Effector CD4-positive, alpha-beta T cell (primary cell): ENCODE measurements around the gene PRDM16.
A peak's percentile ranks its signal among the peaks of the same experiment; 100 is the strongest.

ENCODE experiments used
- DNase-seq: peaks from one replicate; pipeline ENCODE4 v3.0.0-alpha.2; 2020

The PRDM16 gene

DNA sequence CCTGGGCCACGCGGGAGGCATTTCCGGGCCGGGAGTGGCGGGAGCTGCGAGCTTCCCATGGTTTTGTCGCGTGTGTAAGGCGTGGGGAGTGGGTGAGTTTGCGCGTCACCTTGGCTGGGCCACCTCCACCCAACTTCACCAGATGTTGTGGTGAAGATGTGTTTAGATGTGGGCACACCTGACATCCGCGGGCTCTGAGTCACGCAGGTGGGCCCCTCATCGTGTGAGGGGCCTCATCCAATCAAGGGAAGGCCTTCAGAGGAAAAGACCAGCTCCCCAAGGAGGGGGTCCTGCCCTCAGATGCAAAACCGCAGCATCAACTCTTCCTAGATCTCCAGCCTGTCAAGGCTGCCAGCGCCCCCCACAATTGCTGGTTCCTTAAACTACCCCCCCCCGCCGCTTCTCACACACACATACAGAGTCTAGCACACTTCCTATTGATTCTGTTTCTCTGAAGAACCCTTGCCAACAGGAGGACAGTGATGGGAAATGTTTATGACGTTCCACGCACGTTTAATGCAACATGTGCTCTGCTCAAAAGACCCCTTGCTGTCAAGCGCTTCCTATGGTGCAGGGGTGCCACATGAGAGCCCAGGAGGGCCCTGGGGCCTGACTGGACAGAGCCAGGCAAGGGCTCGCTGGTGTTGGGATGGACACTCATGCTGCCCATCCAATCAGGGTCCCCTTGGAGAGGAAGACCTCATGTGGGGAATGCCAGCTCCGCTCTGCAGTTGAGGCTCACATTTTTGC lies 35.8 kb upstream of the PRDM16 start:
- peak; percentile 13 for DNase-seq

- no peak for DNase-seq
Measured at GRCh38 chr1:3033790-3034090, 35.3 kb upstream of the PRDM16 start.

GRCh38 chr1:3034162-3034561 lies 34.8 kb upstream of the PRDM16 start:
- no peak for DNase-seq

DNA sequence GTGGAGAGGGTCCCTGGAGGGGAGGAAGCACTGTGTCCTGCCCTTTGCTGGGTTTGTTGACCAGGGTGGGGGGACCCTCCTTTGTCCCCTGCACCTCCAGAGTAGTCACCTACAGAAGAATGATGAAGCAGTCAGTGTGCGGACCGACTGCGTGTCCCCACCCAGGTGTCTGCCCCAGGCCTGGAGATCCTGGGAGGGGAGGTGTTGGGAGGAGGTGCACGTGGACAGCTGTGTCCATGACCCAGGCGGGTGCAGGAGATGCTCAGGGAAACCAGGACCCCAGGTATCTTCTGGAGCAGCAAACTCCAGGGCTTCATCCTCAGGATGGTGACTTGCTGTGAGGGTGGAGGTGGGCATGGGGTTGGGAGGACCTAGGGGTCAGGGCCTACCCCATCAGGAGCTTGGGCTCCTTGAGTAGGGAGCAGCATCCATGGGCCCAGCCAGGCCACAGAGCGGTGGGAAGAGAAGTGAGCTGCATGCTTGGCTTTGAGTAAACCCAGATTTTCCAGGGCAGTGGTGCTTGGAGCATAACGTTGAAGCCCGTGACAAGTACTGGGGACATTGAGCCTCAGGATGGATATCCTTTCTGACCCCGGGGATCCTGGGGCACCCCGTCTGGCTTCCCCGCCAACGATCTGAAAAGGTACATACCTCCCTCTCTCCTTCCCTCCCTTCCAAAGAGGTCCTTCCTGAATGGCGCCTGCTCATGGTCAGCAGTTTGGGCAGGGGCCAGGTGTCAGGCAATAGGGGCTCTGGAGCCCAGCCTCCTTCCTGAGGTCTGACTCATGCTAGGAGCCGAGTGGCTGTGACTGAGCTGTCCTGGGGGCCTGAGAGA lies 34.1 kb upstream of the PRDM16 start:
- DNase-seq = no peak

- DNase-seq = no peak
Measured at GRCh38 chr1:3035563-3036446, 33.2 kb upstream of the PRDM16 start.

DNA sequence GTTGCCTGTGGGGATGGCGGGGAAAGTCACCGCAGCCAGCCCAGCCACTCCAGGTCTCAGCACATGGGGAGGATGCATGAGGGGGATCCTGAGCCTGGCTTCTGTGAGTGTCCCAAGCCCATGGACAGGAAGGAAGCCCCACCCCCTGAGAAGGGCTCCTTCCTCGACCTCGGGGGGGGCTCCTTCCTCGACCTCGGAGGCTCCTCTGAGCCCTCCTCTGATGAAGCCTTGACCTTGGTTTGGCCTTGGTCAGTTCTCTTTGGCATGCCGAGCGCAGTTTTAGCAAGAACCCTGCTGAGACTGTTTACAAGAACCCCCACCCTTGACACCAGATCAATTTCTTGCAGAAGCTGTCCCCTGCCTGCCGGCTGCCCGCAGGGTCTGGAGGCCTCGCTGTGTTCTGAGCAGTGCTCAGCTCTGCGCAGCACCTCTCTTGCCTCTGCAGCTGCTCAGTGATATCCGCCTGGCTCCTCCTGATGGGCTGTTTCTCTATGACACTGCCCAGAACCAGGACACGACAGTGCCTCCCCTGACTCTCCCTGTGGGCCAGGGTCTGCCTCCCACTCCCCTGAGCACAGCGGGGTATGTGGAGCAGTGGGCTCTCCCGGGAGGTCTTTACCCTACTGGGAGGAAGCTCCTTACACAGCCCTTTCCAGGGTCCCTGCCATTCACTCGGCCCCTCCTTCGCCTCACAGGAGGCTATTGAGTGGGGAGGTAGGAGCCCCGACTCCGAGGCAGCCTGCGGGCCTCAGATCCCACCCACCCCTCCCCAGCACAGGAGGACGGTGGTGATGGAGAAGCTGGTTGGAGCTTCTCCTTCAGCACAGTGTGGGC lies 32.3 kb upstream of the PRDM16 start:
- DNase-seq = no peak

- DNase-seq = no peak
Measured at GRCh38 chr1:3037281-3038040, 31.5 kb upstream of the PRDM16 start.

GRCh38 chr1:3038113-3038551 lies 30.9 kb upstream of the PRDM16 start:
- DNase-seq = no peak

DNA sequence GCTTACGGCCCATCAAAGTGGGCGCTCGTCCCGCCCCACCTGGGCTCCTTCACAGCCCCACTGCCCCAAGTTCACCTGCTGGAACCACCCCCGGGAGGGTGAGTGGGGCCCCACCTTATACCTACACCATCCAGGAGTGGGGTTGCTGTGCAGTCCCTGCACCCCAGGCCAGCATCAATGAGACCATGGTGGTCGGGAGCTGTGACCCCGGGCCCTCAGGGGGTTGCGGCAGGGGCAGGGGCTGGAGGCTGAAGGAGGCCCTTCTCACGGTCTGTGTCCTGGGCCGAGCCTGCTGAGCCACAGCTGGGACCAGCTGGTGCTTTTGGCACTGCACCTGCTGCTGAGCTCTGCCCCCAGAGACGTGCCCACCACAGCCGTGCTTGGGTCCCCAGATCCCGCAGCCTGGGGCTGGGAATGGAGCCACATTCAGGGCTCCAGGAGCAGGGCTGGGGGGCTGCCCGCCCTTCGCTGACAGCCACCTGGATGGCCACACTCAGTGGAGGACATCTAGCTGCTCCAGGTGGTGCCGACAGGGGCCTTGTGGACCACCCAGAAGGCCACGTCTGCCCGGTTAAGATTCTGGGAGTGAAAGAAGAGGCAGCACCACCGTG lies 30.3 kb upstream of the PRDM16 start:
- no peak for DNase-seq

- no peak for DNase-seq
Measured at GRCh38 chr1:3040004-3040403, 29.0 kb upstream of the PRDM16 start.

DNA sequence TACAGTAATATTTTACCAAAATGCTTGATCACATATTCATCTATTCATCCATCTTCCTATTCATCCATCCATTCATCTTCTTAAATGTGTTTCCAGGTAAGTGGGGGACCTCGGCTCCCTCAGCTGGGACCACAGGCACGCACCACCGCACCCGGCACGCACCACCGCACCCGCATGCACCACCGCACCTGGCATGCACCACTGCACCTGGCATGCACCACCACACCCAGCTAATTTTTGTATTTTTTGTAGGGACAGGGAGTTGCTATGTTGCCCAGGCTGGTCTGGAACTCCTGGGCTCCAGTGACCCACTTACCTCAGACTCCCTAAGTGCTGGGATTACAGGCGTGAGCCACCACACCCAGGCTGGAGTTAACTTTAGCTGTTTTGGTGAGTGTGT lies 26.5 kb upstream of the PRDM16 start:
- no peak for DNase-seq

DNA sequence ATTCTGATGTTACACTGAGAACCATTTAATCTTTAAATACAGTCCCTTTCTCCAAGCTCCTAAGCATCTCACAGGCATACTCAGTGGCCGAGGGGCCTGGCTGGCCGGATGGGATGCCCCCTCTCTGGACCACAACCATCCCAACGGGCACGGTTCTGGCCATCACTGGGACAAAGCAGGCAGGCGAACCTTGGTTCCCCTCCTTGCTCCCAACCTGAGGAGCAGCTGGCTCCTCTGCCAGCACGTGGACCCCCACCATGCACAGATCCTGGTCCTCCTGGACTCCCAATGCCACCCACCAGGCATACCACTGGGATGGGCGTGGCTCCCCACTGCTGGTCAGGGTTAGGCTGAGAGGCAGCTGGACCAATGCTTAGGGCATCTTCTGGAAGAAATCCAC lies 19.8 kb upstream of the PRDM16 start:
- DNase-seq = no peak

GRCh38 chr1:3049905-3050304 lies 19.1 kb upstream of the PRDM16 start:
- no peak for DNase-seq

- DNase-seq = no peak
Measured at GRCh38 chr1:3050603-3051002, 18.4 kb upstream of the PRDM16 start.

DNA sequence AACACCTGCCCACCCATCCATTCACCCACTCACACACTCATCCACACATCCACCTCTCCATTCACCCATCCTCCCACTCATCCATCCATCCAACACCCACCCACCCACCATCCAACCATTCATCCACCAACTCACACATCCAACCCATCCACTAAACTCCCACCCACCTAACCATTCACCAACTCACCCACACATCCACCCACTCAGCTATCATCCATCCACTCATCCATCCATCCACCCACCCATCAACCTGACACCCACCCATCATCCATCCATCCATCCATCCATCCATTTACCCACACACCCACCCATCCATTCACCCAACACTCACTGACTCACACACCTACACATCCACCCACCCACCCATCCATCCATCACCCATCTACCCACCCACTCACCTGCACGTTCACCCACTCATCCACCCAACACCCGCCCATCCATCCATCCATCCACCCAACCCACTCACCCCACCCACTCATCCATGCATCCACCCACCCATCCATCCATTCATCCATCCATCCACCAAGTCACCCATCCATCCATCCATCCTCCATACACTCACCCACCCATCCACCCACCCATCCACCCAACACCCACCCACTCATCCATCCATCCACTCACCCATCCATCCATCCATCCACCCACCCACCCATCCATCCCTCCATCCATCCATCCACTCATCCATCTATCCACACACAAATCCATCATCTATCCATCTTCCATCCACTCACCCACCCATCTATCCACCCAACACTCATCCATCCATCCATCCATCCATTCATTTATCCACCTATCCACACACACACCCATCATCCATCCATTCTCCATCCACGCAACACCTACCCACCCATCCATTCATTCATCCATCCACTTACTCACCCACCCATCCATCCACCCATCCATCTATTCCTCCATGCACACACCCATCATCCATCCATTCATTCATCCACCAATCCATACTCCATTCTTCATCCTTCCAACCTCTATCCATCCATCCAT lies 17.4 kb upstream of the PRDM16 start:
- no peak for DNase-seq

DNA sequence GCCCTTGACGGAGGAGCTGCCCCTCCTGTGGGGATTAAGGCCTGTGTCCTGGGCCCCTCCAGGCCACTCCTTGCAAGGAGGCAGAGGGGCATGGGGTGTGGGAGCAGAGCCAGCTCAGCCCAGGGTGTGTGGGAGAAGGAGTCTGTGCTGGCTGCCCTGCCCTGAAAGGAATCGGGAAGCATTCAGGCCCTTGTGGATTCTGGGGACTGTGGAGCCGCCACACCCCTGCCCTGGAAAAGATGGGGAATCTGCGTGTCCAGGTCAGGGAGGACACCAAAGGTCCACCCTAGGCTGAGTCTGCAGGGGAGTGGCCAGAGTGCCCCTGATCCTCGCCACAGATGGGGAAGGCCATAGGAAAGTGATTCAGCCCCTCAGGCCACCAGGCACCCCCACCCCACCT lies 16.5 kb upstream of the PRDM16 start:
- DNase-seq = no peak

DNA sequence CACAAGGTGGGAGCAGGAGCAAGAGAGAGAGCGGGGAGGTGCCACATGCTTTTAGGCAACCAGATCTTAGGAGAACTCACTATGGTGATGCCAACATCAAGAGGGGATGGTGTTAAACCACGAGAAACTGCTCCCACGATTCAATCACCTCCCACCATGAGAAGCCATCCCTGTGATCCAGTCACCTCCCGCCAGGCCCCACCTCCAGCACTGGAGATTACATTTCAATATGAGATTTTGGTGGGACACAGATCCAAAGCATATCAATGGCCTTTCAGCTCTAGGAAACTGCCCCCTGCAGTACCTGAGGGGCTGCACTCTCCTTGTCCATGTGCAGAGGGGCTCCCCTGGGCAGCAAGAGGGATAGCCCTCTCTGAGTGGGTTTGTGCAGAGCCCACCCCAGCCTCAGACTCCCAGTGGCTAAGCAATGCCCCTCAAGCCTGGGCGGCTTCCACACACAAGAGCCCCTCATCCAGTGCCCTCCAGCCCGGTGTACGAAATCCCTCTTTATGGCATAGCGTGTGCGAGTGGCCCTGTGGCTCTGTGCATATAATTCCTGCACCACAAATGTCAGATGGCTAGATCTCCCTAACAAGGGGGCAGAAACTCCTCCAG lies 15.5 kb upstream of the PRDM16 start:
- no peak for DNase-seq

DNA sequence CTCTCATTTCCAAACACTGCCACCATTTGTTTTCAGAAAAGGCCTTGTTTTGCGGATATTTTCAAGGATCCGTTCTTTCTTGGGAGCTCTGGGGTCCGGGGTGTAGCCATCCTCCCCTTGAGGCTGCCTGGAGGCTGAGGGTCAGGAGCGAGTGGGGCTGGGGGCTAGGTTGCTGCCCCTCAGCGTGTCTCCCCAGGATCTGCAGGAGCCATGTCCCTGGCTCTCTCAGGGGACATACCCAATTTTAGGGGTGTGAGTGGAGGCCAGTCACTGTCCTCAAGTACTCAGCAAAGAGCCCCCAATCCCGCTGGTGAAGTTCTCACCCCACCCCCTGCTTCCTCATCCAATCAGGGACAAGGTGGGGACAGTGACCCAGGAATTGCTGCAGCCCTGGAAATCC lies 15.0 kb upstream of the PRDM16 start:
- no peak for DNase-seq

- DNase-seq = no peak
Measured at GRCh38 chr1:3054474-3054873, 14.5 kb upstream of the PRDM16 start.

GRCh38 chr1:3055051-3055450 lies 14.0 kb upstream of the PRDM16 start:
- no peak for DNase-seq
